ENCODE measurements around the gene KAZN. TPM values are rescaled to one million over a fixed set of nuclear protein-coding genes. Genes with fewer than 3 reads are reported as not detected.

The KAZN gene
- total RNA-seq, 1 donor from 2014 or later: 21.2 TPM

GRCh38 chr1:14948112-14948652, 349.7 kb downstream of the KAZN start:
- Histone ChIP-seq H3K9me3 (no peaks in the 10 kb centered on the region), H3K4me1 (peaks cover 53% of the 10 kb centered on the region), H3K27me3 (ENCODE audit: low read depth) (no peaks in the 10 kb centered on the region), H3K4me3 (no peak overlapping the region), H3K36me3 (no peaks in the 10 kb centered on the region), H3K27ac (peak overlapping the region; percentile 88)
- no peak for DNase-seq
- TF ChIP-seq CTCF (IDR thresholded peaks at IDR 0.05): no peak
- intact Hi-C loops (cut with DNase I): no loop called here
- ATAC-seq: no peak

GRCh38 chr1:14949270-14949835, 350.9 kb downstream of the KAZN start:
- H3K36me3 ChIP-seq: no peaks in the 10 kb centered on the region

GRCh38 chr1:14949836-14950713, 351.6 kb downstream of the KAZN start:
- Histone ChIP-seq H3K4me3 (no peak overlapping the region), H3K27ac (no peak overlapping the region), H3K36me3 (no peaks in the 10 kb centered on the region), H3K9me3 (peaks cover 5% of the 10 kb centered on the region), H3K4me1 (peaks cover 44% of the 10 kb centered on the region), H3K27me3 (ENCODE audit: low read depth) (no peaks in the 10 kb centered on the region)
- DNase-seq: no peak
- no peak for ATAC-seq
- TF ChIP-seq CTCF (IDR thresholded peaks at IDR 0.05): no peak
- intact Hi-C loops (cut with DNase I): no loop called here

More at GRCh38 chr1:14949270-14949835, 350.9 kb downstream of the KAZN start:
- peaks cover 44% of the 10 kb centered on the region for H3K4me1 ChIP-seq
- no peaks in the 10 kb centered on the region for H3K27me3 ChIP-seq (ENCODE audit: low read depth)
- no peak overlapping the region for H3K4me3 ChIP-seq
- no peak overlapping the region for H3K27ac ChIP-seq
- DNase-seq: no peak
- ATAC-seq: no peak
- peaks cover 5% of the 10 kb centered on the region for H3K9me3 ChIP-seq
- intact Hi-C loops (cut with DNase I): no loop called here
- no peak for TF ChIP-seq CTCF (IDR thresholded peaks at IDR 0.05)

- Histone ChIP-seq H3K9me3 (peaks cover 5% of the 10 kb centered on the region), H3K4me3 (no peak overlapping the region), H3K4me1 (peaks cover 40% of the 10 kb centered on the region), H3K36me3 (no peaks in the 10 kb centered on the region), H3K27me3 (ENCODE audit: low read depth) (no peaks in the 10 kb centered on the region), H3K27ac (no peak overlapping the region)
- ATAC-seq: no peak
- no peak for DNase-seq
- intact Hi-C loops (cut with DNase I): no loop called here
- TF ChIP-seq CTCF (IDR thresholded peaks at IDR 0.05): no peak
These were observed 353.3 kb downstream of the KAZN start for GRCh38 chr1:14951766-14952165.

GRCh38 chr1:14952626-14953314, 354.3 kb downstream of the KAZN start:
- intact Hi-C loops (cut with DNase I): no loop called here
- no peaks in the 10 kb centered on the region for H3K27me3 ChIP-seq (ENCODE audit: low read depth)
- H3K4me1 ChIP-seq: peaks cover 30% of the 10 kb centered on the region
- H3K27ac ChIP-seq: peak overlapping the region; percentile 31
- TF ChIP-seq CTCF (IDR thresholded peaks at IDR 0.05): no peak
- H3K4me3 ChIP-seq: no peak overlapping the region
- peaks cover 5% of the 10 kb centered on the region for H3K9me3 ChIP-seq
- DNase-seq (no peak), ATAC-seq (peak; percentile 40 to 47)
- no peaks in the 10 kb centered on the region for H3K36me3 ChIP-seq
